Activated CD8-positive, alpha-beta memory T cell treated with anti-CD3 and anti-CD28 coated beads for 4 hours (primary cell): ENCODE data around the gene AFF1.
"Not testable (repeated sequence)": the region's sequence is repeated elsewhere in the genome, so short reads cannot be mapped to it uniquely, and the experiment has no call there.

Experiments
- DNase-seq, 2 donors: peaks; one replicate each; pipeline ENCODE4 v3.0.0-alpha.2; 2020; ENCODE audit warnings: low read depth in 2 of 2

AFF1 gene

GRCh38 chr4:87080462-87080861, 145.7 kb downstream of the AFF1 start:
- DNase-seq = no peak

- DNase-seq = no peak
Measured at GRCh38 chr4:87081826-87082225, 147.0 kb downstream of the AFF1 start.

- not testable (repeated sequence) for DNase-seq
Measured at GRCh38 chr4:87085732-87086131, 150.9 kb downstream of the AFF1 start.

- no peak for DNase-seq
Measured at GRCh38 chr4:87086143-87086805, 151.5 kb downstream of the AFF1 start.

- DNase-seq = no peak
Measured at GRCh38 chr4:87087015-87087414, 152.2 kb downstream of the AFF1 start.

GRCh38 chr4:87087420-87087819, 152.6 kb downstream of the AFF1 start:
- DNase-seq = no peak

GRCh38 chr4:87088186-87088585, 153.4 kb downstream of the AFF1 start:
- no peak for DNase-seq

- DNase-seq = no peak
Measured at GRCh38 chr4:87089368-87089767, 154.6 kb downstream of the AFF1 start.

- no peak for DNase-seq
Measured at GRCh38 chr4:87090305-87090704, 155.5 kb downstream of the AFF1 start.

- no peak for DNase-seq
Measured at GRCh38 chr4:87092389-87093141, 157.8 kb downstream of the AFF1 start.

GRCh38 chr4:87093443-87094123, 158.8 kb downstream of the AFF1 start:
- peak in 1 of 2 donors; percentile 18 for DNase-seq

GRCh38 chr4:87097075-87097474, 162.3 kb downstream of the AFF1 start:
- DNase-seq = no peak

- no peak for DNase-seq
Measured at GRCh38 chr4:87100168-87100567, 165.4 kb downstream of the AFF1 start.

GRCh38 chr4:87101543-87102199, 166.9 kb downstream of the AFF1 start:
- DNase-seq = no peak

- DNase-seq = no peak
Measured at GRCh38 chr4:87103086-87103485, 168.3 kb downstream of the AFF1 start.

GRCh38 chr4:87103691-87104187, 168.9 kb downstream of the AFF1 start:
- DNase-seq = no peak

GRCh38 chr4:87105101-87105845, 170.5 kb downstream of the AFF1 start:
- no peak for DNase-seq

GRCh38 chr4:87108142-87108546, 173.3 kb downstream of the AFF1 start:
- DNase-seq = no peak

GRCh38 chr4:87109121-87109520, 174.3 kb downstream of the AFF1 start:
- no peak for DNase-seq

GRCh38 chr4:87109945-87110344, 175.1 kb downstream of the AFF1 start:
- DNase-seq = no peak

- no peak for DNase-seq
Measured at GRCh38 chr4:87112063-87112462, 177.3 kb downstream of the AFF1 start.
